ENCODE measurements around the gene RIMS4.
"Not testable (repeated sequence)": the region's sequence is repeated elsewhere in the genome, so short reads cannot be mapped to it uniquely, and the experiment has no call there.

Gene RIMS4

DNA sequence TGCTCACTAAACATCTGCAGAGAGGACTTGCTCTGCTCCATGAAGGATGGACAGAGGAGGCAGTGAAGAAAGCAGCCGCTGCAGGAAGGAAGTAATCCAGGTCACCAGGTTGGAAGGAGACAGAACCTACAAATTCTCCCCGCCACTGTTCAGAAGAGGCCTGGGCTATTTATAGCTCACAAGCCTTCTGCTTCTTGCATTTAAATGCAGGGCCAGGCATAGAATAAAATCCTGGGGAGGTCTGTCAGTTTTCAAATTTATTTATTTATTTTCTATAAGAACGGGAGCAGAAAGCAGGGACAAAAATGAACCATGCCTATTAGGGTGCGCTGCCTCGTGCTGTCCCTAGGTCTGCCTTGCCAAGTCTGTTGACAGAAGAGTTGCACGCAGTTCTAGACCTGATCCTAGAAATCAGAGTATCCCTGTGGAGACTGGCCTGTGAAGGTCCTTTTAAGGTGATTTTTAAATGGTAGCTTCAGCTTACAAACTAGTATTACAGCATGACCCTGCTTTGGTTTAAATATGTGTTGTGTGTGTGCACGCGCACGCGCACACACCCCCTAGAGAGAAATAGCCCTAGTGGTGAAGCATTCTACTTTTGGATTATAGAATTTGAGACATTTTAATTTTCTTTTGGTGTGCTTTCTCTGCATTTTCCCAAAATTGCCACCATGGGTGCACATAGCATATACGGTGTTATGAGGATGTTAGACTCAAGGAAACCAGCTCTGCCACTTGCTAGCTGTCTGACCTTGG, 19.5 kb downstream of the RIMS4 start:
- DNase-seq = no peak

GRCh38 chr20:44788706-44789456, 21.5 kb downstream of the RIMS4 start:
- DNase-seq = no peak

DNA sequence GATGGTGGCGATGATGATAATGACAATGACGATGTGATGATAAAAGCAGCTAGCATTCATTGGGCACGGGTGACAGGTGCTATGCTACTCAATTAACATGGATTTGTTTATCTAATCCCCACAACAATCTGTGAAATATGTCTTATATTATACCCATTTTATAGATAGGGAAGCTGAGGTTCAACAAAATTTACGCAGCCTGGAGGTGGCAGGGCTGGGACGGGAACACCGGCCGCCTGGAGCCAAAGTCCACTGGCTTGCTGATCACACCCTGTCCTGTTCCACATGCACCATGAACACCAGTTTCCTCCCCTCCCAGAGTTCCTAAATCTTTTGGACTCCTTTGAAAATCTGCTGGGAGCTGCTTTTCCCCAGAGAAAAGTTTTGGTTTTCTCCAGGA, 23.0 kb downstream of the RIMS4 start:
- no peak for DNase-seq

DNA sequence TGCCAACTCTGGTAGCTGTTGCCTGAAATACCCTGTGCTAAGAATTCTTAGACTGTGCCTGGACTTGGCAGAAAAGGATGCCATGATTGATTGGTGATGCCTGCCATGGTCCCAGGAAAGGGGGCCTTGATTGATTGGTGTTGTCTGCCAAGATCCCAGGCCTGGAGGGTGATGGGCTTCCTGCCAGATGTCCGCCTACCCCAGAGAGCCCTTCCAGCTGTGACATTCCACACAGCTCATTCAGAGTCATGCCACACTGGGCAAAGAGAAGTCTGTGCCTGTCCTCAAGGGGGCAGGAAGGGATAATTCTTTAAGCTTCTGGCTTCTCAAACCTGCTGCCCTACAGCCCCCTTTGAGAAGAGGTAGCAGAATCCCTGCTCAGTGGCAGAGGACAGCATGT, 24.6 kb downstream of the RIMS4 start:
- no peak for DNase-seq

- no peak for DNase-seq
Measured at GRCh38 chr20:44784688-44785087, 25.7 kb downstream of the RIMS4 start.

GRCh38 chr20:44781791-44782190, 28.6 kb downstream of the RIMS4 start:
- no peak for DNase-seq

DNA sequence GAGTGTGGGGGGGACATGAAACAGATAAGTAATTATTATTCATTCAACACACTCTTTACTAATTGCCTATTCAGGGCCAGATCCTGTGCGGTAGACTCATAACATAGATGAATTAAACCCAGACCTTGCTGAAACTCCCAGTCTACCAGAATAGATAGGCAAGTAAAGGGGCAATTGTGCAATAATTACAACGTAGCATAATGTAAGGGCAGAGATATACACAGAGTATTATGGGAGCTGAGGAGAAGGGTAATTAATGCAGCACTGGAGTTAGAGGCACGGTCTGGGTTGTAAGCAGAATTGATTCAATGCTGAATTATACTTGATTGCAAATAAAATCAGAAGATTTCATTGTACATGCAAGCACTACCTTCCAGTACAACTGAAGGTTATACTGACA, 29.2 kb downstream of the RIMS4 start:
- DNase-seq = no peak

- DNase-seq = peak; percentile 19
Measured at GRCh38 chr20:44780226-44780625, 30.1 kb downstream of the RIMS4 start.

DNA sequence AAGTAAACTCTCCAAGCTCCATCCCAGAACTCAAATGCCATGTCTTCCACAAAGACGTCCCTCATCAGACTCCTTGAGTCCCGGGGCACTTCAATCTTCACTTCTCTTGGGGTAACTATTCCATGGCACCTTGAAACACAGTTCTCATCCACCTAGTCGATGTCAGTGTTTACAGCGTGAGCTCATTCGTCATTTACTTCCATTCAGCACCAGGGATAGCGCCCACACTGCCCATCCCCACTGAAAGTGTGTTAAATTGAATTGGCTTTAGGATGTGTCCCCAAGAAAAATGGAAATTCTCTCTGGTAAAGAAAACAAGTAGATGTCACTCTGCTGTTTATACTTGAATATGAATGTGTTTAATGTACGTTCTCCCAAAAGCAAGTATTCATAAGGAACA, 33.4 kb downstream of the RIMS4 start:
- no peak for DNase-seq

GRCh38 chr20:44773070-44773829, 37.1 kb downstream of the RIMS4 start:
- no peak for DNase-seq

- DNase-seq = no peak
Measured at GRCh38 chr20:44772636-44773035, 37.7 kb downstream of the RIMS4 start.

GRCh38 chr20:44771172-44771535, 39.2 kb downstream of the RIMS4 start:
- DNase-seq = no peak

DNA sequence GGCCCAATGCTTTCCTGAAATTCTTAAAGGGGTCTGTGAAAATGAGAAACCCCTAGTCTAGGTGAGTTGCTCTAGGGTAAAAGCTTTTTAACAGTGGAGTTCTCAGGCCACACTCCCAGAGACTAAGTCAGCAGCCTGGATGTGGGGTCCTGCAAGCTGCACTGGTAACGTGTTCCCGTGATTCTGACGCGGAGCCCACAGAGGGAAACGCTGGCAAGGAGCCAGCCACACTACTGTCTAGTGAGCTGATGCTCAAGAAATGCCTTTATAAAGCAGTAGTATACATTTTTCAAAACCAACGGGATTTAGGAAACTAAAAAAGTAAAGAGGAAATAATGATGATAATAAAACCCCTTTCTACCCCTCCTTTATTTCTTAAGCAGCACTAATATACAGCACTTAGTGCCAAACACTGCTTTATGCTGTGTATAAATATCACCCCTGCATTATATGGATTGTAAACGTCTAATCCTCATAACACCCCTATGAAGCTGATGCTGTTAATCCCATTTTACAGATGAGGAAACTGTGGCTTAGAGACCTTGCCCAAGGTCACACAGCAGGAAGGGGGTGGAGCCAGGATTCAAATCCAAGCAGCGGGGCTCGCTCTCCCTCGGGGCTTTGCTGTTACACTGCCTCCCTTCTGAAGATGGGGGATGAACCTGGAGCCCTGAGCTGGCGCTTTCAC, 39.7 kb downstream of the RIMS4 start:
- no peak for DNase-seq

GRCh38 chr20:44769481-44769863, 40.9 kb downstream of the RIMS4 start:
- no peak for DNase-seq

DNA sequence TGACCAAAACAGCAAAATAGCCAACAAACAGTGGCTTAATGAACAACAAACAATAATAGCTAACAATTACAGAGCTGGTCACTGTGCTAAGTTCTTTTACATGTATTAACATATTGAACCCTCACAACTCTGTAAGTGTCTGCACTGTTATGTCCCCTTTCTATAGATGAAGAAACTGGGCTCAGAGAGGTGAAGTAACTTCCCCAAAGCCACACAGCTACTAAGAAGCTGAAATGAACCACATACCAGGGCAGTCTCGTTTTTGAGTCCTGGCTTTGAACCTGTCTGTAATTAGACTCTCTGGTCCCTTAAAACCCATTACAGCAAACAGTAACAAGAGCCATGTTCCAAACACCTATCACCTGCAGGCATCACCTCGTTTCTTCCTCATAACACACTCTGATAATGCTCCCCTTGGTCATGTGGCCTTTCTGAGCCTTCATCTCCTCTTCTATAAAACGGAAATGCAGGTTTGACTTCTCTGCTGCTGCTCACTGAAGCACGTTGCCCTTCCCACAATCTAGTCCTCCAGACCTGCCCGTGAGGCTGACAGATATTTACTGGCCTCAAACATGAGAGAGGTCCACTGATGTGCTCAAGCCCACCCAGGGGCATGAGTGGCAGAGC, 41.4 kb downstream of the RIMS4 start:
- DNase-seq = no peak

- no peak for DNase-seq
Measured at GRCh38 chr20:44768256-44768655, 42.1 kb downstream of the RIMS4 start.

DNA sequence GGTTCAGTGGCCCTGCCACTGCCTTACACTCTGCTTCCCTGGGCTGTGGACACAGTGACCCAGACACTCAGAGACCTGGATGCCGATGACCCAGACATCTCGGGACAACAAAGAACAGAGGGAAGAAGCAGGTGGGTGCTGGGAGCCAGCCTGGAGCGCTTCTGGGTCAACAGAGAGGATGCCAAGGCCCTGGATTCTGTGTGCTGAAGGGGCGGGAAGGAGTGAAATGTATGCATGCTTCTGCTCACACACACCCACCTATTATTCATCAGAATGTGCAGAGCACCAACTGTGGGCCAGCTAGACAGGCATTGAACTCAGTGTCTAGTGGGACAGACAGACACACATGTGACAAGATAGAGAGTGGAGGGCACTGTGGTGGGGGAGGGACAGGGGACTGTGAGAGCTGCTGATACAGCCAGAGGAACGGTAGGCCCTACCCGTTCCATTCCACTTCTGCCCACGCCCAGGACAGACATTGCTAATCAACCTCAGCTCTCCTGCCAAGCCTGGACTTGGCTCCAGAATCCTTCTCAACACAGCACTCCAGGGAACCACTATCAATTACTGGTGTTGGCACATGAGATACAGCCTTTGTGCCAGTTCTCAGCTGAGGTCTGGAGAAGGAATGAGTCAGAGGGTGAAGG, 44.5 kb downstream of the RIMS4 start:
- DNase-seq = no peak

DNA sequence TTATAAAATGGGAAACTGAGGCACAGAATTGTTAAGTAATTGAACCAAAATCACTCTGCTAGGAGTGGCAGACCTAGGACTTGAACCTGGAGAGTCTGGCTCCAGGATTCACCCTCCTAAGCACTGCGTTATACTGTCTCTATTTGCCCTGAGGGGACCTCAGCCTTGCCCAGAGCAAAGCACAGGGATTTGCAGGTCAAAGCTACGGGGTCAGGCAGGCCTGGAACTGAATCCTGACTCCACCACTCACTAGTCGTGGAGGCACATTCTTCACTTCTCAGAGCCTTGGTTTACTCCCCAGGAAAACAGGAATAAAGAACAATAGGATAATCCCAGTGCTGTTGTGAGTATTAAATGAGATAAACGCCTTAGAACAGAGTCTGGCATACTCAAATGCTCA, 45.3 kb downstream of the RIMS4 start:
- no peak for DNase-seq

- not testable (repeated sequence) for DNase-seq
Measured at GRCh38 chr20:44763798-44764197, 46.5 kb downstream of the RIMS4 start.

DNA sequence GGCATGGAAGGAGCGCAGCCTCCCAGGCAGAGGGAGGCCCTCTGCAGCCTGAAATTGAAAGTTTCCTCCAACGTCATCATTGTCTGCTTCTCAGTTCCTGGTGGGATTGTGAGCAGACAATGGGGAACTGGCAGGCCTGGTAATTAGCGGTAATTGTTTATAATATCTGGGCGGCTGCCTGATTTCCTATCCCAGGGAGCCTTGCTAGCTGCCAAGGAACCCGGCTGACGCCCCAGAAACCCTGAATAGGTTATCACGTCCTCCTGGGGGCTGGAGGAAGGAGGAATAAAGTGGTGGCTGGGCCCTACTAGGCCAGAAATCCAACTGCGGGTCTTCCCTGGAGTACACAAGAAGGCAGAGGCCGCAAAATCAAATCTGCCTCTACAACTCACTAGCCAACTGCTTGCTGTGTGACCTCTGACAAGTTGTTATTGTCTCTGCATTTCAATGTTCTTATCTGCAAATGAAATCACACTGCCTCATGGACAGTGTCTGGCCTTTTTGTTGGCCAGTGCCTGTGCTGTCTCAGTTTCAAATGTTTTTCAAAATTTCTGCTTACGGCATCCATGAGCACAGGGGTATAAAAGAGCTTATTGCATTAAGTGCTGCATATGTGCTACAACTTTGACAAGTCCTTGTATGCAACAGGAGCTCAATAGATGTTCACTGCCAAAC, 47.7 kb downstream of the RIMS4 start:
- DNase-seq = no peak

DNA sequence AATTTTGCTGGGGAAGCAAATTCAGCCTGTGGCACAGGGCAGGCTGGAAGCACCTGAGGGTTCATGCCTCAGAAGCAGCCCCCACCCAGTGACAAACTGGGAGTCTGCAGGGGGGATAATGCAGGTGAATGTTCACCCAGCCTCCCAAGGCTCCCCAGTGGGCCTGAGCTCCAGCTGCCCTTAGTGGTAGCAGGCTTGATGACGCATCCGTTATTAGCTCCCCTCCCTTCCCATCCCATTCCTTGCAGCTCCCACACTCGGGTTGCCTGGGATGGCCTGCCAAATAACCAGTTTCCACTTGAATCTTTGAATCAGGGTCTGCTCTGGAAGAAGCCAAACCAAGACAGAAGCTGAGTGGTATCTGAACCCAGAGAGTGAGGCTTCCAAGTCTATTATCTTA, 48.9 kb downstream of the RIMS4 start:
- DNase-seq = no peak

DNA sequence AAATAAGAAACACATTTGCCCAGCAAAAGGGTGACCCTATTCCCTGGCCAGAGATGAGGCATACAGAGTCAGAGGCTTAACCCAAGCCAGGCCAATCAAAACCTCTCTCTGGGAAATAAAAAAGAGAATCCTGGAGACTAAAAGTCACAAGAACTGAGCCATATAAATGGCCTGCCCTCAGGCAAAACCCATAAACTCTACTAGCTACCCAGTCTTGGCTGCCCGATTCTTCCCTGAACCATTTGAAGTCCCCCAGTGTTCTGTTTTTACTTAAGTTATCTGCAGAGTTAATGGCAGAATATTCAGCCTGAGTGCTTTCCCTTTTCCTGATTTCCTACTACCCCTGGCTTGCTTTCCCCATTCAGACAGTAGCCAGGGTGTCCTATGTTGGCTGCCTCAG, 50.8 kb downstream of the RIMS4 start:
- no peak for DNase-seq
